ENCODE measurements around the gene DOCK2. TPM values are rescaled to one million over a fixed set of nuclear protein-coding genes. Genes with fewer than 3 reads are reported as not detected.

Gene DOCK2
- total and polyA plus RNA-seq, 9 of the 15 experiments (the other 6 are each of a cell fraction or from before 2014, with no cell fraction given) = 4.5 to 42.6 (median 20.5) TPM

DNA sequence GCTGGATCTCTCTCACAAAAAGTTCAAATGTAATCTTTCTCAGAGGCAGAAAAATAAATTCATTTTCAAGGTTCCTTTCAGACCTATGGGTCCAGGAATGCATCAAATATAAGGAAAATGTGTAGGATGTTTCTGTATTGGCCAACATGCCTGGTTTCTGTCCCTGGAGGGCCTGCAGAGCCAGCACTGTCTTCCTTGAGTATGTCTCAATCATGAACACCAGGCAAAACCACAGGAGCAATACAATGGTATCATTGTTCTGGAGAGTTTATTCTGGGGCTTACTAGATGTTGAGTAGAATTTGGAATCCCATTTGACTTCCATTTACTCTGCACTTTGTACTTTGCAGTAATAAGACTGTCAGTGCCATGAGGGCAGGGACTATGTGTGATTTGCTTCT is 319.7 kb downstream of the DOCK2 start (continued):
- TF ChIP-seq CHD1 (IDR thresholded peaks at IDR 0.05; ENCODE audit: low read length) (no peak), ZNF785 (CRISPR knock-in tag; IDR thresholded peaks at IDR 0.05) (no peak), BCOR (IDR thresholded peaks at IDR 0.05) (no peak), ZNF584 (CRISPR knock-in tag; IDR thresholded peaks at IDR 0.05; ENCODE audit: low read depth) (no peak)
- TF ChIP-seq, protein P1, sequence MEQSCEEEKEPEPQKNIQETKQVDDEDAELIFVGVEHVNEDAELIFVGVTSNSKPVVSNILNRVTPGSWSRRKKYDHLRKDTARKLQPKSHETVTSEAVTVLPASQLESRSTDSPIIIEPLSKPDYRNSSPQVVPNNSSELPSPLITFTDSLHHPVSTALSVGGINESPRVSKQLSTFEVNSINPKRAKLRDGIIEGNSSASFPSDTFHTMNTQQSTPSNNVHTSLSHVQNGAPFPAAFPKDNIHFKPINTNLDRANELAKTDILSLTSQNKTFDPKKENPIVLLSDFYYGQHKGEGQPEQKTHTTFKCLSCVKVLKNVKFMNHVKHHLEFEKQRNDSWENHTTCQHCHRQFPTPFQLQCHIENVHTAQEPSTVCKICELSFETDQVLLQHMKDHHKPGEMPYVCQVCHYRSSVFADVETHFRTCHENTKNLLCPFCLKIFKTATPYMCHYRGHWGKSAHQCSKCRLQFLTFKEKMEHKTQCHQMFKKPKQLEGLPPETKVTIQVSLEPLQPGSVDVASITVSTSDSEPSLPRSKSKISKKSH (CRISPR knock-in tag; IDR thresholded peaks at IDR 0.05) = no peak

DNA sequence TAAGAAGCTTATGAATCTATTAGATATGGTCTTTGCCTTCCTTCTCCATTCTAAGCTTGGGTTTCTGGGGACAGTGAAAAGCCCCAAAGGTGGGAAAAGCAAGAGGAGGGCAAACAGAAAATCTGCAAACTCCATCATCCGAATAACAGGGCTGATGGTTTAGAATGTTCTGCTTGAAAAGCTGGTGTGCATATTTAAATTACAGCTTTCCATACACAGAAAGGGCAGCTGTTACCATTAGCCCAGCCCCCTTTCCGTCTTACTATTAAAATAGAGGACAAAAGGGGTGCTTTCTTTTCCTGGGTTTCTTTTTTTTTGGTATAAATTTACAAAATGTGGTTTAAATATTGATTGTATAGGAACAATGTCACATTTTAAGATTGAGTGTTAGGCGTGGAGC is 321.2 kb downstream of the DOCK2 start:
- Histone ChIP-seq H3K4me3 (no peak overlapping the region), H3K9me1 (ENCODE audit: control insufficient read depth, insufficient read depth, low read length) (no peaks in the 10 kb centered on the region), H3K79me2 (ENCODE audit: control insufficient read depth, insufficient read depth, low read length) (no peaks in the 10 kb centered on the region), H3K27me3 (ENCODE audit: control insufficient read depth in 2 of 2, insufficient read depth in 2 of 2, low read length in 2 of 2) (no peaks in the 10 kb centered on the region), H3K9me3 (replicated peaks; ENCODE audit: control insufficient read depth, insufficient read depth, low read depth, low read length) (no peaks in the 10 kb centered on the region), H4K20me1 (replicated peaks; ENCODE audit: control insufficient read depth, insufficient read depth, low read length) (no peaks in the 10 kb centered on the region), H3K4me1 (replicated peaks in 1 of 2; ENCODE audit: control insufficient read depth in 2 of 2, insufficient read depth in 2 of 2, low read length in 2 of 2) (no peaks in the 10 kb centered on the region), H2AFZ (ENCODE audit: low read depth, low read length) (no peak overlapping the region), H3K27ac (ENCODE audit: extremely low read depth, low read depth, low read length) (no peak overlapping the region), H3K9ac (ENCODE audit: insufficient read depth in 1 of 2, low read depth in 2 of 2, low read length in 2 of 2) (no peak overlapping the region), H3K4me2 (ENCODE audit: insufficient read depth, low read length) (no peak overlapping the region), H3K36me3 (ENCODE audit: control insufficient read depth, insufficient read depth, low read length) (no peaks in the 10 kb centered on the region)
- FAIRE-seq (no peak), ATAC-seq (no peak), DNase-seq (ENCODE audit: extremely low read depth in 1 of 4, low spot score in 3 of 4) (no peak)
- intact Hi-C loops (cut with micrococcal nuclease) = no loop called here
- in situ Hi-C loops (cut with MboI) = no loop called here
- BruUV-seq (replicated peaks) = no TSS peak
- ChIA-PET CTCF (ENCODE audit: low intra/inter-chr PET ratio) (no interaction called here), POLR2A (interaction anchor here (0.7 kb wide), 1 partner anchor 8 kb away, joined by 4 read pairs; no protein-coding TSS in a partner anchor)
- 4% methylated on average over 3 of the region's 3 CpGs for WGBS (ENCODE audit: insufficient coverage, low coverage, missing lambda C conversion rate)
- TF ChIP-seq POLR2H (tag; IDR thresholded peaks at IDR 0.05; ENCODE audit: low read depth) = no peak
- TF ChIP-seq RBM22 (IDR thresholded peaks at IDR 0.05; ENCODE audit: low read depth, low read length, poor library complexity, severe bottlenecking) = no peak
- TF ChIP-seq DNMT1 (IDR thresholded peaks at IDR 0.05) = no peak
- no peak for TF ChIP-seq BDP1 (IDR thresholded peaks at IDR 0.05; ENCODE audit: insufficient read depth, insufficient read length)
- no peak for TF ChIP-seq ZZZ3 (IDR thresholded peaks at IDR 0.05)
- TF ChIP-seq ZNF785 (CRISPR knock-in tag; IDR thresholded peaks at IDR 0.05) = no peak
- no peak for TF ChIP-seq ZNF75A (CRISPR knock-in tag; IDR thresholded peaks at IDR 0.05)
- no peak for TF ChIP-seq SRSF1 (IDR thresholded peaks at IDR 0.05; ENCODE audit: low read depth, low read length)
- TF ChIP-seq CCAR2 (IDR thresholded peaks at IDR 0.05; ENCODE audit: low read depth, low read length) = no peak
- TF ChIP-seq, protein P2, sequence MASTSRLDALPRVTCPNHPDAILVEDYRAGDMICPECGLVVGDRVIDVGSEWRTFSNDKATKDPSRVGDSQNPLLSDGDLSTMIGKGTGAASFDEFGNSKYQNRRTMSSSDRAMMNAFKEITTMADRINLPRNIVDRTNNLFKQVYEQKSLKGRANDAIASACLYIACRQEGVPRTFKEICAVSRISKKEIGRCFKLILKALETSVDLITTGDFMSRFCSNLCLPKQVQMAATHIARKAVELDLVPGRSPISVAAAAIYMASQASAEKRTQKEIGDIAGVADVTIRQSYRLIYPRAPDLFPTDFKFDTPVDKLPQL (IDR thresholded peaks at IDR 0.05; ENCODE audit: extremely low read depth, insufficient read length) = no peak
- TF ChIP-seq, protein P3, sequence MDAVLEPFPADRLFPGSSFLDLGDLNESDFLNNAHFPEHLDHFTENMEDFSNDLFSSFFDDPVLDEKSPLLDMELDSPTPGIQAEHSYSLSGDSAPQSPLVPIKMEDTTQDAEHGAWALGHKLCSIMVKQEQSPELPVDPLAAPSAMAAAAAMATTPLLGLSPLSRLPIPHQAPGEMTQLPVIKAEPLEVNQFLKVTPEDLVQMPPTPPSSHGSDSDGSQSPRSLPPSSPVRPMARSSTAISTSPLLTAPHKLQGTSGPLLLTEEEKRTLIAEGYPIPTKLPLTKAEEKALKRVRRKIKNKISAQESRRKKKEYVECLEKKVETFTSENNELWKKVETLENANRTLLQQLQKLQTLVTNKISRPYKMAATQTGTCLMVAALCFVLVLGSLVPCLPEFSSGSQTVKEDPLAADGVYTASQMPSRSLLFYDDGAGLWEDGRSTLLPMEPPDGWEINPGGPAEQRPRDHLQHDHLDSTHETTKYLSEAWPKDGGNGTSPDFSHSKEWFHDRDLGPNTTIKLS (IDR thresholded peaks at IDR 0.05; ENCODE audit: borderline replicate concordance, low read depth) = no peak
- TF ChIP-seq MCM2 (IDR thresholded peaks at IDR 0.05; ENCODE audit: low read depth) = no peak
- TF ChIP-seq MCM3 (IDR thresholded peaks at IDR 0.05) = no peak
- TF ChIP-seq, protein P4, sequence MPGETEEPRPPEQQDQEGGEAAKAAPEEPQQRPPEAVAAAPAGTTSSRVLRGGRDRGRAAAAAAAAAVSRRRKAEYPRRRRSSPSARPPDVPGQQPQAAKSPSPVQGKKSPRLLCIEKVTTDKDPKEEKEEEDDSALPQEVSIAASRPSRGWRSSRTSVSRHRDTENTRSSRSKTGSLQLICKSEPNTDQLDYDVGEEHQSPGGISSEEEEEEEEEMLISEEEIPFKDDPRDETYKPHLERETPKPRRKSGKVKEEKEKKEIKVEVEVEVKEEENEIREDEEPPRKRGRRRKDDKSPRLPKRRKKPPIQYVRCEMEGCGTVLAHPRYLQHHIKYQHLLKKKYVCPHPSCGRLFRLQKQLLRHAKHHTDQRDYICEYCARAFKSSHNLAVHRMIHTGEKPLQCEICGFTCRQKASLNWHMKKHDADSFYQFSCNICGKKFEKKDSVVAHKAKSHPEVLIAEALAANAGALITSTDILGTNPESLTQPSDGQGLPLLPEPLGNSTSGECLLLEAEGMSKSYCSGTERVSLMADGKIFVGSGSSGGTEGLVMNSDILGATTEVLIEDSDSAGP (CRISPR knock-in tag; IDR thresholded peaks at IDR 0.05) = no peak
- TF ChIP-seq RHOXF2B (CRISPR knock-in tag; conservative IDR thresholded peaks at IDR 0.05) = no peak

Data from K562 (cell line).